ENCODE data around the gene ACOXL.

Gene ACOXL

GRCh38 chr2:111034146-111034545, 301.8 kb downstream of the ACOXL start:
- TF ChIP-seq CTCF (IDR thresholded peaks at IDR 0.05; ENCODE audit: borderline replicate concordance, insufficient read depth, low read depth, low read length): no peak
- H3K4me3 ChIP-seq (ENCODE audit: low read depth, low read length): no peak overlapping the region

DNA sequence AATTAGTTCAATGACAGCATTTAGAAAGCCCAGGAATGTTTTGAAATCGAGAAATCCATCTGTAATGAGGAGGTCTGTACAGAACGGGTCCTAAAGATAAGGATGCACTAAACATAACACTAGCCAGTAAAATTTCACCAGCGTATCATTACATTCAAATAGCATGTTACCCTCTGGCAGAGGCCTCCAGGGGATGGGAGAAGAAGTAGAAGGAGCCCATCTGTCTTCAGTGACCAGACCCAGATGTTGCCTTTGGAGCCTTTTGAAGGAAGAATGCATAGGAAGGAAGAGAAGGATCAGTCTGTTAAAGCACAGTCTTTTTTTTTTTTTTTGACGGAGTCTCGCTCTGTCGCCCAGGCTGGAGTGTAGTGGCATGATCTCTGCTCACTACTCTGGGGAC, 302.2 kb downstream of the ACOXL start:
- no peak overlapping the region for H3K4me3 ChIP-seq (ENCODE audit: low read depth, low read length)
- TF ChIP-seq CTCF (IDR thresholded peaks at IDR 0.05; ENCODE audit: borderline replicate concordance, insufficient read depth, low read depth, low read length): no peak

- TF ChIP-seq CTCF (IDR thresholded peaks at IDR 0.05; ENCODE audit: borderline replicate concordance, insufficient read depth, low read depth, low read length): no peak
- no peak overlapping the region for H3K4me3 ChIP-seq (ENCODE audit: low read depth, low read length)
Measured at GRCh38 chr2:111035830-111036441, 303.6 kb downstream of the ACOXL start.

GRCh38 chr2:111037128-111037527, 304.8 kb downstream of the ACOXL start:
- TF ChIP-seq CTCF (IDR thresholded peaks at IDR 0.05; ENCODE audit: borderline replicate concordance, insufficient read depth, low read depth, low read length): no peak
- no peak overlapping the region for H3K4me3 ChIP-seq (ENCODE audit: low read depth, low read length)

DNA sequence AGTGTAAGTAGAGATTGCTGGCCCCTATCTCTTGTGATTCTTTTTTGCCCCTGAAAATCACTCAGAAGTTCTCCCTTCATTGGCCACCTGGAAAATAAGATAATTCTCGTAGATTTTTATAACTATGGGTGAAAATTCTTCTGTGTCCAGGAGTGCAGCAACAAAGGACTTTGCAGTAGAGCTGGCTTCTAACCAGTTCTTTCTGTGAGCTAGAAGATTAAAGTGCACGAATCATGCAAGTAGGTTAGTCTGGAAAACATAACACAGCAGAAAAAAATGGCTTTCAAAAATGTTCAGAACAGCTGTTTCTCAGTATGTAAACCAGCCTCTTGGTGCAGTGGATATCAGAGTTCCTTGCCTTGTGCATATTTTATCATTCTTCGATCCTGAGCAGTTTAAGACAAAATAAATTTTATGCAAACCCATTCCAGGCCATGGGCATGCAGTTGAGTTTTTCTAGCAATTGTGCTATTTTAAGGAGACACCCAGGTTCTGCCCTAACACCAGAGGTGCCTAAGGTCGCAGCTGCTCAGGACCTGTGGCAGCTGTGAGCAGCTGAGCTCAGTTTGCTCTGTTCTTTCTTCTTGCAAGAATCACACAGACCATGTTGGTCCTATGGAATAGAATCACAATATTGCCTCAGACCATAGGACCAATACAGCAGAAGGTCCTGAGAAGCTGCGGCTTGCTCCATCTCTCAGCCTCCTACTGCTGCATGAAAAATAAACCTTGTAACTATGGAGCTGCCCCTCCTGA, 307.4 kb downstream of the ACOXL start:
- TF ChIP-seq CTCF (IDR thresholded peaks at IDR 0.05; ENCODE audit: borderline replicate concordance, insufficient read depth, low read depth, low read length): no peak

GRCh38 chr2:111041398-111042202, 309.2 kb downstream of the ACOXL start:
- H3K4me3 ChIP-seq (ENCODE audit: low read depth, low read length): no peak overlapping the region
- no peak for TF ChIP-seq CTCF (IDR thresholded peaks at IDR 0.05; ENCODE audit: borderline replicate concordance, insufficient read depth, low read depth, low read length)

More for the DNA sequence above, 307.4 kb downstream of the ACOXL start:
- H3K4me3 ChIP-seq (ENCODE audit: low read depth, low read length): no peak overlapping the region
